ENCODE measurements around the gene SLC9A7. TPM values are rescaled to one million over a fixed set of nuclear protein-coding genes. Genes with fewer than 3 reads are reported as not detected.

SLC9A7 gene
- total RNA-seq, 4 donors from 2014 or later: 5.5 to 11.1 (median 7.3) TPM

DNA sequence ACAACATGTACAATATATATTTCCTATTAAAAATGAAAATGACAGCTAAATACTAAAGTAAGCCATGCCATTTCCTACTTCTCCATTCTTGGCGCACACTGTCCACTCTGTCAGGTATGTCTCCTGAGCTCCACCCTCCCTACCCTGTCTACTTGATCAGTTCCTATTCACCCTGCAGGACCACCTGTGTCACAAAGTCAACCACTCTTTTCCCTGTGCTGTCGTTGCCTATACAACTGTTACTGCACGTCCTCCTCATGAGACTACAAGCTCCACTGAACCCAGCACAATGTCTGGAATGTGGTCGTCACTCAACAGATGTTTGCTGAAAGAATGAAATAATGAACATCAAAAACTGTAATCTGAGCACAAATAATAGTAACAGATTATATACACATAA, 54.9 kb downstream of the SLC9A7 start:
- DNase-seq (ENCODE audit: low spot score in 2 of 2): no peak
- Histone ChIP-seq H3K4me1 (no peaks in the 10 kb centered on the region), H3K27ac (no peak overlapping the region), H3K27me3 (no peaks in the 10 kb centered on the region), H3K4me3 (no peak overlapping the region), H3K9me3 (no peaks in the 10 kb centered on the region), H3K36me3 (no peaks in the 10 kb centered on the region)
- 53 to 61% methylated on average over 4 of the region's 4 CpGs for WGBS, 2 donors
- TF ChIP-seq, protein P1, sequence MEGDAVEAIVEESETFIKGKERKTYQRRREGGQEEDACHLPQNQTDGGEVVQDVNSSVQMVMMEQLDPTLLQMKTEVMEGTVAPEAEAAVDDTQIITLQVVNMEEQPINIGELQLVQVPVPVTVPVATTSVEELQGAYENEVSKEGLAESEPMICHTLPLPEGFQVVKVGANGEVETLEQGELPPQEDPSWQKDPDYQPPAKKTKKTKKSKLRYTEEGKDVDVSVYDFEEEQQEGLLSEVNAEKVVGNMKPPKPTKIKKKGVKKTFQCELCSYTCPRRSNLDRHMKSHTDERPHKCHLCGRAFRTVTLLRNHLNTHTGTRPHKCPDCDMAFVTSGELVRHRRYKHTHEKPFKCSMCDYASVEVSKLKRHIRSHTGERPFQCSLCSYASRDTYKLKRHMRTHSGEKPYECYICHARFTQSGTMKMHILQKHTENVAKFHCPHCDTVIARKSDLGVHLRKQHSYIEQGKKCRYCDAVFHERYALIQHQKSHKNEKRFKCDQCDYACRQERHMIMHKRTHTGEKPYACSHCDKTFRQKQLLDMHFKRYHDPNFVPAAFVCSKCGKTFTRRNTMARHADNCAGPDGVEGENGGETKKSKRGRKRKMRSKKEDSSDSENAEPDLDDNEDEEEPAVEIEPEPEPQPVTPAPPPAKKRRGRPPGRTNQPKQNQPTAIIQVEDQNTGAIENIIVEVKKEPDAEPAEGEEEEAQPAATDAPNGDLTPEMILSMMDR (IDR thresholded peaks at IDR 0.05): no peak
- TF ChIP-seq EP300 (IDR thresholded peaks at IDR 0.05) (no peak), POLR2A (IDR thresholded peaks at IDR 0.05) (no peak)

DNA sequence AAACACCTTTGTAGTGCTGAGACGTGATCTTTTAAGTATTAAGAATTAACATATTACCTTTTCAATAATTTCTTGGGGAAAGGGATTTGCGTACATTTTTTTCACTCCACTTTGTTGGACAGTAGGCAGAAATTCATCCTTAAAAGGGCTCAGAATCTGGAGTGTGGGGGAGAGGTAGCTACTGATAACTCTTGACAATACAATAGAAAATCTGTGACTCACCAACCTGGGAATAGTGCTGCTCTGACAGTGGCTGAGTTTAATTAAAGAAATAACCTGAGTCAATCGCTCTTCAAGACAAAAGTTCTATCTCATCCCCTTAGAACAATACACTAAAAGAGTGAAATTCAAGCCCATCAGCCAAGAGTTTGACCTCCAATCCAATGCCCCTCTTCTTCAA, 60.2 kb downstream of the SLC9A7 start:
- Histone ChIP-seq H3K4me1 (no peaks in the 10 kb centered on the region), H3K36me3 (no peaks in the 10 kb centered on the region), H3K27me3 (no peaks in the 10 kb centered on the region), H3K9me3 (no peaks in the 10 kb centered on the region), H3K27ac (no peak overlapping the region), H3K4me3 (no peak overlapping the region)
- no peak for TF ChIP-seq EP300 (IDR thresholded peaks at IDR 0.05)
- 77 to 87% methylated on average over 3 of the region's 3 CpGs for WGBS, 2 donors
- no peak for DNase-seq (ENCODE audit: low spot score in 2 of 2)

DNA sequence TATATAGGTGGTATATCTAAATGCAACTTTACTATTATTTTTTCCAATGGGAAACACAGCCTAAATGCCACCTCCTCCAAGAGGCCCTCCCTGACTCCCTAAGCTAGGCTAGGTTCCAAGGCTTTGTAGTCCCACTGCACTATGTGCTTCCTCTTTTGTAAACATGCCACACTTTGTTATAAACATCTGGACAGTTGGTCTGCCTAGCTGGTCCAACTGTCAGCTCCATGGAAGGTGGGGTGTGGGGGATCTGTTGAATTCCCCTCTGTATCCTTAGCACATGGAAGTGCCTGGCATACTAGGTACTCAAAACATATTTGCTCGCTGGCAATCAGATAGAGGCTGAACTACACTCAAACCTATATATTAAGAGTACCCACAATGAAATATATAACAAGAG, 63.4 kb downstream of the SLC9A7 start:
- H3K27me3 ChIP-seq: peaks cover 0 to 3% of the 10 kb centered on the region in 2 donors
- no peaks in the 10 kb centered on the region for H3K4me1 ChIP-seq
- H3K36me3 ChIP-seq: no peaks in the 10 kb centered on the region
- no peak overlapping the region for H3K4me3 ChIP-seq
- DNase-seq (ENCODE audit: low spot score in 2 of 2): no peak
- TF ChIP-seq POLR2A (IDR thresholded peaks at IDR 0.05): no peak
- 76 to 83% methylated on average over 1 of the region's 1 CpG for WGBS, 2 donors
- no peak overlapping the region for H3K27ac ChIP-seq
- no peaks in the 10 kb centered on the region for H3K9me3 ChIP-seq

DNA sequence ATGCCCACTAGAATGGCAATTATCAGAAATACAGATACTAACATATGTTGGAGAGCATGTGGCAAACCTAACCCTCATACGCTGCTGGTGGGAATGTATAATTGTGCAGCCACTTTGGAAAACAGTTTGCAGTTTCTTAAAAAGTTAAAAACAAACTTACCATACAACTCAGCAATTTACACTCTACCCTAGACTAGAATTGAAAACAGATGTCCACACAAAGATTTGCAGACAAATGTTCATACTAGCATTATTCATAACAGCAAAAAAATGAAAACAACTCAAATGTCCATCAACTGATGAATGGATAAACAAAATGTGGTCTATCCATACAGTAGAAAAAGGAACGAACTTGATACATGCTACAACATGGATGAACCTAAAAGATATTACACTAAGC, 64.4 kb downstream of the SLC9A7 start:
- no peaks in the 10 kb centered on the region for H3K36me3 ChIP-seq
- no peak for DNase-seq (ENCODE audit: low spot score in 2 of 2)
- H3K27ac ChIP-seq: no peak overlapping the region
- H3K4me1 ChIP-seq: no peaks in the 10 kb centered on the region
- peaks cover 0 to 3% of the 10 kb centered on the region in 2 donors for H3K27me3 ChIP-seq
- WGBS, 2 donors: 61 to 72% methylated on average over 2 of the region's 2 CpGs
- TF ChIP-seq, protein P1 (IDR thresholded peaks at IDR 0.05): no peak
- TF ChIP-seq POLR2A (IDR thresholded peaks at IDR 0.05) (no peak), EP300 (IDR thresholded peaks at IDR 0.05) (no peak)
- no peaks in the 10 kb centered on the region for H3K9me3 ChIP-seq
- no peak overlapping the region for H3K4me3 ChIP-seq

DNA sequence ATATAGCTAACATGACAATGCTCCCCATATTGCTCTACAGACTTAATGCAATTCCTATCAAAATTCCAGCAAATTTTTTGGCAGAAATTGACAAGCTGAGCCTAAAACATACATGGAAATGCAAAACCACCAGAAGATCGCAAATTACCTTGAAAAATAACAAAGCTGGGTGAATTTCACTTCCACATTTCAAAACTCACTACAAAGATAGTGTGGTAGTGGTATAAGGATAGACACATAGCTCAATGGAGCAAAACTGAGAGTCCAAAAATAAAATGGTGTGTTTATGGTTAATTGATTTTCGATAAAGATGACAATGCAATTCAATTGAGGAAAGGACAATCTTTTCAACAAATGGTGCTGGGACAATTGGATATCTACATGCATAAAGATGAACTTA, 65.8 kb downstream of the SLC9A7 start:
- no peak for TF ChIP-seq POLR2A (IDR thresholded peaks at IDR 0.05)
- no peak for TF ChIP-seq EP300 (IDR thresholded peaks at IDR 0.05)
- TF ChIP-seq, protein P1 (IDR thresholded peaks at IDR 0.05): no peak
- DNase-seq (ENCODE audit: low spot score in 2 of 2): no peak
- H3K9me3 ChIP-seq: no peaks in the 10 kb centered on the region
- H3K27me3 ChIP-seq: peaks cover 0 to 3% of the 10 kb centered on the region in 2 donors
- no peaks in the 10 kb centered on the region for H3K4me1 ChIP-seq
- H3K4me3 ChIP-seq: no peak overlapping the region
- WGBS, 2 donors: 72 to 89% methylated on average over 2 of the region's 2 CpGs
- no peaks in the 10 kb centered on the region for H3K36me3 ChIP-seq
- H3K27ac ChIP-seq: no peak overlapping the region

DNA sequence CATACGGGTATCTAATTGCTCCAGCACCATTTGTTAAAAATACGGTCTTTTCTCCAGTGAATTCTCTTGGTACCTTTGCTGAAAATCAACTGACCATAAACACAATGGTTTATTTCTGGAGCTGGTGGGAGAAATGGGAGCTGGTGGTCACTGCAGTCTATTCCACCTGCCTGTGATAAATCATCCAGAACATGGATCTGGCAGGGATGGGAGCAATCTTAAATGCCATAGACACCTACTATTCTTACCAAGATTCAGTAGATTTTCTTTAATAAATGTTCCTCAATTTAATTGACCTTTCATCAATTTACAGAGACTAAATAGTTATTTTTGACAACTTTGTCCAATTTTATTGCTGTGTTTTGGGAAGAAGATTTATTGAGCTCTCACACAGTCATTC, 68.1 kb downstream of the SLC9A7 start:
- no peaks in the 10 kb centered on the region for H3K4me1 ChIP-seq
- no peak for DNase-seq (ENCODE audit: low spot score in 2 of 2)
- H3K4me3 ChIP-seq: no peak overlapping the region

More for the DNA sequence above, 68.1 kb downstream of the SLC9A7 start:
- Histone ChIP-seq H3K36me3 (no peaks in the 10 kb centered on the region), H3K27ac (no peak overlapping the region), H3K27me3 (peaks cover 0 to 3% of the 10 kb centered on the region in 2 donors), H3K9me3 (no peaks in the 10 kb centered on the region)
- TF ChIP-seq POLR2A (IDR thresholded peaks at IDR 0.05) (no peak), EP300 (IDR thresholded peaks at IDR 0.05) (no peak)
- TF ChIP-seq, protein P1 (IDR thresholded peaks at IDR 0.05): no peak
- 85 to 89% methylated on average over 2 of the region's 2 CpGs for WGBS, 2 donors

All from tibial nerve (tissue), 4 donors.